ENCODE measurements around the gene CCDC121.
A peak's percentile ranks its signal among the peaks of the same experiment; 100 is the strongest.

Gene CCDC121

GRCh38 chr2:27663285-27664153 lies 34.7 kb upstream of the CCDC121 start, which contains the start of the genes SLC4A1AP and SUPT7L:
Gene SLC4A1AP (plus strand): TSS chr2:27663889. CDS start chr2:27663915, 26 bp downstream.
Gene SUPT7L (minus strand): TSS chr2:27663614. CDS start chr2:27662192, 1,422 bp downstream.
- TF ChIP-seq, protein P1, sequence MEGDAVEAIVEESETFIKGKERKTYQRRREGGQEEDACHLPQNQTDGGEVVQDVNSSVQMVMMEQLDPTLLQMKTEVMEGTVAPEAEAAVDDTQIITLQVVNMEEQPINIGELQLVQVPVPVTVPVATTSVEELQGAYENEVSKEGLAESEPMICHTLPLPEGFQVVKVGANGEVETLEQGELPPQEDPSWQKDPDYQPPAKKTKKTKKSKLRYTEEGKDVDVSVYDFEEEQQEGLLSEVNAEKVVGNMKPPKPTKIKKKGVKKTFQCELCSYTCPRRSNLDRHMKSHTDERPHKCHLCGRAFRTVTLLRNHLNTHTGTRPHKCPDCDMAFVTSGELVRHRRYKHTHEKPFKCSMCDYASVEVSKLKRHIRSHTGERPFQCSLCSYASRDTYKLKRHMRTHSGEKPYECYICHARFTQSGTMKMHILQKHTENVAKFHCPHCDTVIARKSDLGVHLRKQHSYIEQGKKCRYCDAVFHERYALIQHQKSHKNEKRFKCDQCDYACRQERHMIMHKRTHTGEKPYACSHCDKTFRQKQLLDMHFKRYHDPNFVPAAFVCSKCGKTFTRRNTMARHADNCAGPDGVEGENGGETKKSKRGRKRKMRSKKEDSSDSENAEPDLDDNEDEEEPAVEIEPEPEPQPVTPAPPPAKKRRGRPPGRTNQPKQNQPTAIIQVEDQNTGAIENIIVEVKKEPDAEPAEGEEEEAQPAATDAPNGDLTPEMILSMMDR (IDR thresholded peaks at IDR 0.05; ENCODE audit: low read depth, low read length) = no peak
- peak within 1 kb of the TSS; percentile 96 to 98 for H3K4me3 ChIP-seq (replicated peaks in 1 of 2; ENCODE audit: low read depth in 2 of 2, low read length in 2 of 2)

GRCh38 chr2:27661371-27661770 lies 32.6 kb upstream of the CCDC121 start:
- TF ChIP-seq, protein P1 (IDR thresholded peaks at IDR 0.05; ENCODE audit: low read depth, low read length) = no peak
- no peak for DNase-seq (ENCODE audit: low read depth in 2 of 2)
- H3K4me3 ChIP-seq (replicated peaks in 1 of 2; ENCODE audit: low read depth in 2 of 2, low read length in 2 of 2) = no peak overlapping the region

More at GRCh38 chr2:27663285-27664153, 34.7 kb upstream of the CCDC121 start, which contains the start of the genes SLC4A1AP and SUPT7L:
- peak; percentile 90 to 93 for DNase-seq (ENCODE audit: low read depth in 2 of 2)

- no peak overlapping the region for H3K4me3 ChIP-seq (replicated peaks in 1 of 2; ENCODE audit: low read depth in 2 of 2, low read length in 2 of 2)
- peak; percentile 45 to 78 for DNase-seq (ENCODE audit: low read depth in 2 of 2)
- TF ChIP-seq, protein P1 (IDR thresholded peaks at IDR 0.05; ENCODE audit: low read depth, low read length) = no peak
These were observed 26.5 kb upstream of the CCDC121 start for GRCh38 chr2:27655155-27655951.

- no peak for DNase-seq (ENCODE audit: low read depth in 2 of 2)
- no peak overlapping the region for H3K4me3 ChIP-seq (replicated peaks in 1 of 2; ENCODE audit: low read depth in 2 of 2, low read length in 2 of 2)
- TF ChIP-seq, protein P1 (IDR thresholded peaks at IDR 0.05; ENCODE audit: low read depth, low read length) = no peak
These were observed 24.6 kb upstream of the CCDC121 start for GRCh38 chr2:27653397-27653796.

- H3K4me3 ChIP-seq (replicated peaks in 1 of 2; ENCODE audit: low read depth in 2 of 2, low read length in 2 of 2) = no peak overlapping the region
- no peak for DNase-seq (ENCODE audit: low read depth in 2 of 2)
- TF ChIP-seq, protein P1 (IDR thresholded peaks at IDR 0.05; ENCODE audit: low read depth, low read length) = no peak
These were observed 24.0 kb upstream of the CCDC121 start for GRCh38 chr2:27652790-27653189.

GRCh38 chr2:27652341-27652740 lies 23.5 kb upstream of the CCDC121 start:
- H3K4me3 ChIP-seq (replicated peaks in 1 of 2; ENCODE audit: low read depth in 2 of 2, low read length in 2 of 2) = no peak overlapping the region
- DNase-seq (ENCODE audit: low read depth in 2 of 2) = no peak
- TF ChIP-seq, protein P1 (IDR thresholded peaks at IDR 0.05; ENCODE audit: low read depth, low read length) = no peak

All from cardiac fibroblast (primary cell).